A673 (cell line): ENCODE data around the gene PAQR7.
A peak's percentile ranks its signal among the peaks of the same experiment; 100 is the strongest.

Experiments
- EZH2 ChIP-seq: fragments of 200-600 bp; sonication (generic); IDR thresholded peaks from 2 replicates; pipeline ENCODE4 v1.6.1; 2017; ENCODE audit warnings: borderline replicate concordance, low read depth, mild to moderate bottlenecking, mixed read lengths, antibody characterized with exemption, low read length; ENCODE audit not compliant: poor library complexity, severe bottlenecking
- TF ChIP-seq, protein P1 (sequence below): fragments of 300-800, 200-600 bp; sonication (generic); conservative IDR thresholded peaks from 2 replicates; pipeline ENCODE4 v1.5.1; 2017; ENCODE audit warnings: low read depth, mild to moderate bottlenecking, antibody characterized with exemption, low read length, moderate library complexity, mixed read lengths

DNA sequence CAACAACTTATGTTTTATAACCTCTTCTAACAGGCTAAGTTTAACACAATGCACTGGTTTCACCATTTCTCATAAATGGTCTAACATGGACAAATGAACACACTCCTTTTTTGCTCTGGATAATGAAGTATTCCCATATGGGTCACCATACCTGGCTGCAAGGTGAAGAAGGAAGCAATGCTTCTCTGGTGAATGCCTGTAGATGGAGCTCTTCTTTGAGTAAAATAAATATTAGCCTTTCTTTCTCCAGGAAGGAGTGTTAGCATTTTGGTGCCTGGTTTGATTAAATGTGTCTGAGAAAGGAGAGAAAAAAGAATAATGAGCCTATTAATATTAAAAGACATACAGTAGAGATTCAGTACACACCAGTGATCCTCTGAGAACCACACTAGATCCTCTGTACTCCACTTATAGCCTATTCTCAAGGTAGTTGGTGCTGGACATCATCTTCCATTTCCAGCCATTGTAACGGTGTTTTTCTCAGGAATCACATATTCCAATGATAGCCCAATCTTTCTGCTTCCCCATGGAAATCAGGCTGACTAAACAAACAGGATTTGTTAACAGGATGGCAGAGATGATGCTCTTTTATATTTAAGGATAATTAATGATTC lies 38.1 kb downstream of the PAQR7 start:
- TF ChIP-seq, protein P1, sequence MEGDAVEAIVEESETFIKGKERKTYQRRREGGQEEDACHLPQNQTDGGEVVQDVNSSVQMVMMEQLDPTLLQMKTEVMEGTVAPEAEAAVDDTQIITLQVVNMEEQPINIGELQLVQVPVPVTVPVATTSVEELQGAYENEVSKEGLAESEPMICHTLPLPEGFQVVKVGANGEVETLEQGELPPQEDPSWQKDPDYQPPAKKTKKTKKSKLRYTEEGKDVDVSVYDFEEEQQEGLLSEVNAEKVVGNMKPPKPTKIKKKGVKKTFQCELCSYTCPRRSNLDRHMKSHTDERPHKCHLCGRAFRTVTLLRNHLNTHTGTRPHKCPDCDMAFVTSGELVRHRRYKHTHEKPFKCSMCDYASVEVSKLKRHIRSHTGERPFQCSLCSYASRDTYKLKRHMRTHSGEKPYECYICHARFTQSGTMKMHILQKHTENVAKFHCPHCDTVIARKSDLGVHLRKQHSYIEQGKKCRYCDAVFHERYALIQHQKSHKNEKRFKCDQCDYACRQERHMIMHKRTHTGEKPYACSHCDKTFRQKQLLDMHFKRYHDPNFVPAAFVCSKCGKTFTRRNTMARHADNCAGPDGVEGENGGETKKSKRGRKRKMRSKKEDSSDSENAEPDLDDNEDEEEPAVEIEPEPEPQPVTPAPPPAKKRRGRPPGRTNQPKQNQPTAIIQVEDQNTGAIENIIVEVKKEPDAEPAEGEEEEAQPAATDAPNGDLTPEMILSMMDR: peak; percentile 46
- no peak for TF ChIP-seq EZH2
